Endodermal cell (in vitro differentiated cells): Measurements from ENCODE around the gene STXBP4. TPM values are rescaled to one million over a fixed set of nuclear protein-coding genes. Genes with fewer than 3 reads are reported as not detected.
A peak's percentile ranks its signal among the peaks of the same experiment; 100 is the strongest.

Experiments used
- DNase-seq: peaks from one replicate; pipeline ENCODE4 v3.0.0-alpha.2; 2017
- H3K27ac ChIP-seq: 2 replicates; pipeline ENCODE4 v1.5.1; 2013; ENCODE audit warnings: mild to moderate bottlenecking, low read depth, low read length, moderate library complexity
- H3K27me3 ChIP-seq: 2 replicates; pipeline ENCODE4 v1.6.1; 2013; ENCODE audit warnings: mild to moderate bottlenecking, low read length, moderate library complexity; ENCODE audit not compliant: insufficient read depth, control insufficient read depth, poor library complexity, severe bottlenecking
- H3K36me3 ChIP-seq: 2 replicates; pipeline ENCODE4 v1.7.0; 2013; ENCODE audit warnings: mild to moderate bottlenecking, low read length, moderate library complexity; ENCODE audit not compliant: control insufficient read depth, insufficient read depth
- H3K4me1 ChIP-seq: one replicate; pipeline ENCODE4 v1.7.0; 2013; ENCODE audit warnings: low read length; ENCODE audit not compliant: control insufficient read depth, insufficient read depth
- H3K4me3 ChIP-seq: 2 replicates; pipeline ENCODE4 v1.5.1; 2013; ENCODE audit warnings: mild to moderate bottlenecking, low read length, moderate library complexity
- H3K9ac ChIP-seq: 2 replicates; pipeline ENCODE4 v1.6.1; 2013; ENCODE audit warnings: mild to moderate bottlenecking, low read length, moderate library complexity; ENCODE audit not compliant: poor library complexity, severe bottlenecking; ENCODE audit errors: extremely low read depth
- H3K9me3 ChIP-seq: 2 replicates; pipeline ENCODE4 v1.6.1; 2013; ENCODE audit warnings: mild to moderate bottlenecking, low read length, moderate library complexity; ENCODE audit not compliant: control insufficient read depth
- H3K27ac Mint-ChIP-seq: 2 replicates; pipeline ENCODE4 v1.8.0; 2020; ENCODE audit warnings: mixed read lengths
- H3K27me3 Mint-ChIP-seq: 2 replicates; pipeline ENCODE4 v1.8.0; 2021; ENCODE audit warnings: mild to moderate bottlenecking, mixed read lengths; ENCODE audit not compliant: insufficient read depth
- H3K36me3 Mint-ChIP-seq: 2 replicates; pipeline ENCODE4 v1.8.0; 2020; ENCODE audit warnings: low read depth, mixed read lengths
- H3K4me1 Mint-ChIP-seq: 2 replicates; pipeline ENCODE4 v1.8.0; 2020; ENCODE audit warnings: mixed read lengths
- H3K4me3 Mint-ChIP-seq: 2 replicates; pipeline ENCODE4 v1.8.0; 2020; ENCODE audit warnings: mild to moderate bottlenecking, moderate library complexity, mixed read lengths
- H3K9me3 Mint-ChIP-seq: 2 replicates; pipeline ENCODE4 v1.8.0; 2020; ENCODE audit warnings: mild to moderate bottlenecking, mixed read lengths
- WGBS, 2 experiments: methylation state at CpG; one replicate each; pipeline versions ENCODE4 v1.1.5 to v1.1.7; 2013; ENCODE audit warnings: missing lambda C conversion rate in 2 of 2, mixed read lengths in 1 of 2; ENCODE audit not compliant: insufficient coverage in 1 of 2, insufficient read length in 1 of 2; 5-methylcytosine and 5-hydroxymethylcytosine counted together
- total RNA-seq, 2 donors: library from RNA; stranded (reverse); fragmentation: NEBNext Ultra II Directional in 1 of 2; extraction: Animal tissue kit (Norgen Biotek cat#: 25700) in 1 of 2; gene quantifications; 2 replicates in 1 of 2; 3 replicates in 1 of 2; pipeline ENCODE4 v1.2.1, GENCODE V29; 2021
- TF ChIP-seq, protein P1 (sequence below): fragments of 200-600 bp; sonication (generic); conservative IDR thresholded peaks from 2 replicates; pipeline ENCODE4 v1.5.0; 2021; ENCODE audit warnings: antibody characterized with exemption, mild to moderate bottlenecking

Gene STXBP4
- total RNA-seq, 2 donors from 2014 or later = 15.5 to 18.0 TPM

DNA sequence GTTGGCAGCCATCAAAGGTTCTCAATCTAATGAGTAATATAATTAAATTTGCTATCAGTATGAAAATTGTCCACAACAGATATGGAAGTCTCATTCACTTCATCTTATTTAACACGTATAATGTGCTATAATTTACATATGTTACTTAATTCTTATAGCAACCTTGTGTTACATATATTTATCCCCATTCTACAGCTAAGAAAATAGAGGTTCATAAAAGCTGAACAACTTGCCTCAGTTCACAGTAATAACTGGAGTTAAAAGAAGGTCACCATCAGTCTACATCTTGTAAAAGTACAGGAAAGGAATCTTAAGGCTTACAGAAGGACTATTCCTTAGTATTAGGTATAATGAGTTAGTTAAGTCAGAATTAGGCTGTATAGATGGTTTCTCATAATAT is 27.9 kb downstream of the STXBP4 start:
- Histone ChIP-seq H3K4me1 (no peaks in the 10 kb centered on the region), H3K36me3 (peaks cover 11% of the 10 kb centered on the region), H3K27me3 (no peaks in the 10 kb centered on the region), H3K27ac (no peak overlapping the region), H3K9me3 (no peaks in the 10 kb centered on the region), H3K9ac (no peak overlapping the region), H3K4me3 (no peak overlapping the region)
- H3K4me3 Mint-ChIP-seq = no peak overlapping the region
- WGBS, 2 experiments = no CpG with 5 or more reads among the region's 1 CpG
- no peak overlapping the region for H3K27ac Mint-ChIP-seq
- H3K4me1 Mint-ChIP-seq = no peaks in the 10 kb centered on the region
- DNase-seq = no peak
- peaks cover 8% of the 10 kb centered on the region for H3K36me3 Mint-ChIP-seq
- H3K27me3 Mint-ChIP-seq = no peaks in the 10 kb centered on the region
- TF ChIP-seq, protein P1, sequence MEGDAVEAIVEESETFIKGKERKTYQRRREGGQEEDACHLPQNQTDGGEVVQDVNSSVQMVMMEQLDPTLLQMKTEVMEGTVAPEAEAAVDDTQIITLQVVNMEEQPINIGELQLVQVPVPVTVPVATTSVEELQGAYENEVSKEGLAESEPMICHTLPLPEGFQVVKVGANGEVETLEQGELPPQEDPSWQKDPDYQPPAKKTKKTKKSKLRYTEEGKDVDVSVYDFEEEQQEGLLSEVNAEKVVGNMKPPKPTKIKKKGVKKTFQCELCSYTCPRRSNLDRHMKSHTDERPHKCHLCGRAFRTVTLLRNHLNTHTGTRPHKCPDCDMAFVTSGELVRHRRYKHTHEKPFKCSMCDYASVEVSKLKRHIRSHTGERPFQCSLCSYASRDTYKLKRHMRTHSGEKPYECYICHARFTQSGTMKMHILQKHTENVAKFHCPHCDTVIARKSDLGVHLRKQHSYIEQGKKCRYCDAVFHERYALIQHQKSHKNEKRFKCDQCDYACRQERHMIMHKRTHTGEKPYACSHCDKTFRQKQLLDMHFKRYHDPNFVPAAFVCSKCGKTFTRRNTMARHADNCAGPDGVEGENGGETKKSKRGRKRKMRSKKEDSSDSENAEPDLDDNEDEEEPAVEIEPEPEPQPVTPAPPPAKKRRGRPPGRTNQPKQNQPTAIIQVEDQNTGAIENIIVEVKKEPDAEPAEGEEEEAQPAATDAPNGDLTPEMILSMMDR = no peak
- no peaks in the 10 kb centered on the region for H3K9me3 Mint-ChIP-seq

DNA sequence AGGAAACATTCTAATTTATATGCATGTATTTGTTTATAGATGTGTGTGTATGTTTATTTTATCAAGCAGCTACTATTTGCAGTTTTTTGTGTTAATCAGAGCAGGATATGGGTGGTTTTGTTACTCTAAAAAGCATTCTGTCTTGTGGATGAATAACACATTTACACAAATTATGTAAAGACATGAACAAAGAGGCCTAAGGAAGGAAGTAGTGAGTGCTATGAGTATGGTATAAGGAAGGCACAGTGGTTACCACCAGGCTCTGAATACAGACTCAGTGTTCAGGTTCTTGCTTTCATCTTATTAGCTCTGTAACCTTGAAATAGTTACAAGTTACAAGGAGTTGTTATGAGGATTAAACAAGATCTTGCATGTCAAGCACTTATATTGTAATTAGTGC is 33.9 kb downstream of the STXBP4 start:
- H3K27me3 ChIP-seq = no peaks in the 10 kb centered on the region
- H3K27ac ChIP-seq = no peak overlapping the region
- no peak overlapping the region for H3K4me3 ChIP-seq
- Mint-ChIP-seq H3K4me1 (no peaks in the 10 kb centered on the region), H3K4me3 (no peak overlapping the region), H3K36me3 (peaks cover 10% of the 10 kb centered on the region), H3K27ac (no peak overlapping the region), H3K9me3 (no peaks in the 10 kb centered on the region), H3K27me3 (no peaks in the 10 kb centered on the region)
- DNase-seq = no peak
- no peaks in the 10 kb centered on the region for H3K4me1 ChIP-seq
- H3K9me3 ChIP-seq = no peaks in the 10 kb centered on the region
- peaks cover 11% of the 10 kb centered on the region for H3K36me3 ChIP-seq
- H3K9ac ChIP-seq = no peak overlapping the region
- TF ChIP-seq, protein P1 = no peak

DNA sequence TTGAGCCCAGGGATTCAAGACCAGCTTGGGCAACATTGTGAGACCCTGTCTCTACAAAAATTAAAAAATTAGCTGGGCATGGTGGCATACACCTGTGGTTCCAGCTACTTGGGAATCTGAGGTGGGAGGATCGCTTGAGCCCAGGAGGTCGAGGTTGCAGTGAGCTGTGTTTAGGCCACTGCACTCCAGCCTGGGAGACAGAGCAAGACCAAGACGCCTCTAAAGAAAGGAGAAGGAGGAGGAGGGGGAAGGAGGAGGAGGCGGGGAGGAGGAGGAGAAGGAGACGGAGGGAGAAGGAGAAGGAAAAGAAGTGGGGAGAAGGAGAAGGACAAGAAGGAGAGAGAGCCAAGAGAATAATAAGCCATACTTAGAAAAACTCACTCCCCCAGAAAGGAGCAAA is 35.9 kb downstream of the STXBP4 start:
- Histone ChIP-seq H3K27me3 (no peaks in the 10 kb centered on the region), H3K9ac (no peak overlapping the region), H3K4me1 (no peaks in the 10 kb centered on the region), H3K36me3 (peaks cover 15% of the 10 kb centered on the region), H3K9me3 (no peaks in the 10 kb centered on the region), H3K27ac (no peak overlapping the region), H3K4me3 (no peak overlapping the region)
- H3K27me3 Mint-ChIP-seq = no peaks in the 10 kb centered on the region
- H3K4me3 Mint-ChIP-seq = no peak overlapping the region
- H3K36me3 Mint-ChIP-seq = peaks cover 15% of the 10 kb centered on the region
- H3K9me3 Mint-ChIP-seq = no peaks in the 10 kb centered on the region
- H3K27ac Mint-ChIP-seq = no peak overlapping the region
- WGBS, 2 experiments = 77% methylated on average over 4 of the region's 5 CpGs; no CpG with 5 or more reads in 1 of the 2 experiments
- H3K4me1 Mint-ChIP-seq = no peaks in the 10 kb centered on the region
- DNase-seq = peak; percentile 60
- TF ChIP-seq, protein P1 = no peak
